OCI-LY3 (cell line): Measurements from ENCODE around the gene HGS.

ENCODE experiments used
- EZH2phosphoT487 ChIP-seq: fragments of 200-600 bp; shearing (Covaris generic); IDR thresholded peaks from 2 replicates; pipeline ENCODE4 v1.6.1; 2018; ENCODE audit warnings: antibody characterized with exemption, mixed run types, low read depth
- TF ChIP-seq, protein P1 (sequence below): fragments of 200-600, 300-600 bp; sonication (generic); IDR thresholded peaks from 2 replicates; pipeline ENCODE4 v1.5.1; 2014; ENCODE audit warnings: antibody characterized with exemption, low read length, low read depth

DNA sequence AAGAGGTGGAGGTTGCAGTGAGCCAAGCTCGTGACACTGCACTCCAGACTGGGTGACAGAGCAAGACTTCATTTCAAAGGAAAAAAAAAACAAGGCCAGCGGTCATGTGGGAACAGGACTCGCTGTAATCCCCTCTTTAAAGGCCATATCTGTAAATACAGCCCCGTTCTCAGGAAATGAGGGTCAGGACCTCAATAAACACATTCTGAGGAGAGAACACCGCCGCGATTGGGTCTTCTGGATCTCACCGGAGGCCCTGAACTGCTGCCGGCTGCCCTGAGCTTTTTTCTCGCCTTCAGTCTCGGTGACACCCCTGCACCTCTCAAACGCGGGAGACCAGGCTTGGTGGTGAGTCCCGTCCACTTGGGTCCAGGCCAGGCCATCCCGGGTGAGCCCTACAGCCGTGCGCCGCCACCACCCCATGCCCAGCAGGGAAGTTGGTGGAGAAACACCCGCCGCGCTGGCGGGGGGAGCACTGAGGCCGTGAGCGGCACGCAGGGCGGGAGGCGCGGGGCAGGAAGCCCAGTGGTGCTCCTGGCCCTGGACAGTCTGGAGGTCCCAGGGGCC is 56.7 kb downstream of the HGS start:
- TF ChIP-seq, protein P1, sequence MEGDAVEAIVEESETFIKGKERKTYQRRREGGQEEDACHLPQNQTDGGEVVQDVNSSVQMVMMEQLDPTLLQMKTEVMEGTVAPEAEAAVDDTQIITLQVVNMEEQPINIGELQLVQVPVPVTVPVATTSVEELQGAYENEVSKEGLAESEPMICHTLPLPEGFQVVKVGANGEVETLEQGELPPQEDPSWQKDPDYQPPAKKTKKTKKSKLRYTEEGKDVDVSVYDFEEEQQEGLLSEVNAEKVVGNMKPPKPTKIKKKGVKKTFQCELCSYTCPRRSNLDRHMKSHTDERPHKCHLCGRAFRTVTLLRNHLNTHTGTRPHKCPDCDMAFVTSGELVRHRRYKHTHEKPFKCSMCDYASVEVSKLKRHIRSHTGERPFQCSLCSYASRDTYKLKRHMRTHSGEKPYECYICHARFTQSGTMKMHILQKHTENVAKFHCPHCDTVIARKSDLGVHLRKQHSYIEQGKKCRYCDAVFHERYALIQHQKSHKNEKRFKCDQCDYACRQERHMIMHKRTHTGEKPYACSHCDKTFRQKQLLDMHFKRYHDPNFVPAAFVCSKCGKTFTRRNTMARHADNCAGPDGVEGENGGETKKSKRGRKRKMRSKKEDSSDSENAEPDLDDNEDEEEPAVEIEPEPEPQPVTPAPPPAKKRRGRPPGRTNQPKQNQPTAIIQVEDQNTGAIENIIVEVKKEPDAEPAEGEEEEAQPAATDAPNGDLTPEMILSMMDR, result no peak
- no peak for TF ChIP-seq EZH2phosphoT487
